ENCODE measurements around the gene UBASH3A. TPM values are rescaled to one million over a fixed set of nuclear protein-coding genes. Genes with fewer than 3 reads are reported as not detected.

UBASH3A gene
- total RNA-seq, 2 experiments from 2014 or later: not detected

- TF ChIP-seq EZH2phosphoT487 (IDR thresholded peaks at IDR 0.05; ENCODE audit: borderline replicate concordance, low read depth, low read length) (no peak), CTCF (conservative IDR thresholded peaks at IDR 0.05; ENCODE audit: low read length) (no peak)
- Histone ChIP-seq H3K9me2 (ENCODE audit: insufficient read depth, low read length) (no peaks in the 10 kb centered on the region), H3K4me2 (ENCODE audit: low read length) (peak overlapping the region; percentile 18), H3K27ac (ENCODE audit: low read depth, low read length, poor library complexity, severe bottlenecking) (no peak overlapping the region), H3K4me1 (ENCODE audit: insufficient read depth, low read length, poor library complexity, severe bottlenecking) (peaks cover 26% of the 10 kb centered on the region), H3K36me3 (ENCODE audit: insufficient read depth, low read length) (no peaks in the 10 kb centered on the region), H3K9me3 (ENCODE audit: low read length) (0 out of 2 replicates have a peak, but pooled peaks cover 8% of the 10 kb centered on the region), H3K79me2 (ENCODE audit: insufficient read depth, low read depth, low read length) (no peaks in the 10 kb centered on the region), H4K20me1 (ENCODE audit: insufficient read depth, low read length) (no peaks in the 10 kb centered on the region), H2AFZ (ENCODE audit: low read length) (no peak overlapping the region), H3K4me3 (ENCODE audit: low read depth, low read length, poor library complexity, severe bottlenecking) (no peak overlapping the region)
- intact Hi-C loops (cut with micrococcal nuclease; ENCODE audit: unreplicated experiment): loop anchor here (10.0 kb wide), 1 partner anchor 93 kb away; no protein-coding TSS in a partner anchor
- POLR2A ChIA-PET: interaction anchor here (0.5 to 1.5 kb wide), 4 partner anchors 20 to 595 kb away, joined by 3 to 4 read pairs (median 3); no protein-coding TSS in a partner anchor
- DNase-seq (ENCODE audit: low spot score): no peak
- CTCF ChIA-PET (ENCODE audit: unreplicated experiment): no interaction called here
- no TSS peak for BruUV-seq (replicated peaks)
These were observed 41.5 kb upstream of the UBASH3A start for GRCh38 chr21:42362198-42362597.

- Histone ChIP-seq H3K9me2 (ENCODE audit: insufficient read depth, low read length) (no peaks in the 10 kb centered on the region), H3K9me3 (ENCODE audit: low read length) (0 out of 2 replicates have a peak, but pooled peaks cover 8% of the 10 kb centered on the region), H3K36me3 (ENCODE audit: insufficient read depth, low read length) (no peaks in the 10 kb centered on the region), H3K4me3 (ENCODE audit: low read depth, low read length, poor library complexity, severe bottlenecking) (no peak overlapping the region), H3K4me2 (ENCODE audit: low read length) (peak overlapping the region; percentile 18; the same call in 1 of the 2 replicates), H3K79me2 (ENCODE audit: insufficient read depth, low read depth, low read length) (no peaks in the 10 kb centered on the region), H3K4me1 (ENCODE audit: insufficient read depth, low read length, poor library complexity, severe bottlenecking) (peaks cover 26% of the 10 kb centered on the region), H3K27ac (ENCODE audit: low read depth, low read length, poor library complexity, severe bottlenecking) (no peak overlapping the region), H4K20me1 (ENCODE audit: insufficient read depth, low read length) (no peaks in the 10 kb centered on the region), H2AFZ (ENCODE audit: low read length) (no peak overlapping the region)
- no TSS peak for BruUV-seq (replicated peaks)
- ChIA-PET CTCF (ENCODE audit: unreplicated experiment) (no interaction called here), POLR2A (interaction anchor here (0.5 to 1.5 kb wide), 4 partner anchors 20 to 595 kb away, joined by 3 to 4 read pairs (median 3); no protein-coding TSS in a partner anchor)
- no peak for TF ChIP-seq CTCF (conservative IDR thresholded peaks at IDR 0.05; ENCODE audit: low read length)
- no peak for TF ChIP-seq EZH2phosphoT487 (IDR thresholded peaks at IDR 0.05; ENCODE audit: borderline replicate concordance, low read depth, low read length)
- intact Hi-C loops (cut with micrococcal nuclease; ENCODE audit: unreplicated experiment): loop anchor here (10.0 kb wide), 1 partner anchor 92 kb away; no protein-coding TSS in a partner anchor
- DNase-seq (ENCODE audit: low spot score): peak; percentile 57
These were observed 41.0 kb upstream of the UBASH3A start for GRCh38 chr21:42362700-42363099.

- H4K20me1 ChIP-seq (ENCODE audit: insufficient read depth, low read length): no peaks in the 10 kb centered on the region
- H3K4me2 ChIP-seq (ENCODE audit: low read length): no peak overlapping the region; the same call in 1 of the 2 replicates
- H3K4me1 ChIP-seq (ENCODE audit: insufficient read depth, low read length, poor library complexity, severe bottlenecking): peaks cover 26% of the 10 kb centered on the region
- H3K79me2 ChIP-seq (ENCODE audit: insufficient read depth, low read depth, low read length): no peaks in the 10 kb centered on the region
- H3K4me3 ChIP-seq (ENCODE audit: low read depth, low read length, poor library complexity, severe bottlenecking): no peak overlapping the region
- H3K9me3 ChIP-seq (ENCODE audit: low read length): 0 out of 2 replicates have a peak, but pooled peaks cover 8% of the 10 kb centered on the region
- intact Hi-C loops (cut with micrococcal nuclease; ENCODE audit: unreplicated experiment): loop anchor here (10.0 kb wide), 1 partner anchor 91 kb away; no protein-coding TSS in a partner anchor
- TF ChIP-seq CTCF (conservative IDR thresholded peaks at IDR 0.05; ENCODE audit: low read length): no peak
- no peak for TF ChIP-seq EZH2phosphoT487 (IDR thresholded peaks at IDR 0.05; ENCODE audit: borderline replicate concordance, low read depth, low read length)
- no peaks in the 10 kb centered on the region for H3K9me2 ChIP-seq (ENCODE audit: insufficient read depth, low read length)
- H2AFZ ChIP-seq (ENCODE audit: low read length): no peak overlapping the region
- DNase-seq (ENCODE audit: low spot score): no peak
- BruUV-seq (replicated peaks): no TSS peak
- ChIA-PET CTCF (ENCODE audit: unreplicated experiment) (no interaction called here), POLR2A (interaction anchor here (0.7 to 1.5 kb wide), 5 partner anchors 14 to 149 kb away, joined by 3 to 4 read pairs (median 4); no protein-coding TSS in a partner anchor)
- no peaks in the 10 kb centered on the region for H3K36me3 ChIP-seq (ENCODE audit: insufficient read depth, low read length)
- no peak overlapping the region for H3K27ac ChIP-seq (ENCODE audit: low read depth, low read length, poor library complexity, severe bottlenecking)
These were observed 40.4 kb upstream of the UBASH3A start for GRCh38 chr21:42363312-42363711.
